ENCODE results near the gene GRM4. TPM values are rescaled to one million over a fixed set of nuclear protein-coding genes. Genes with fewer than 3 reads are reported as not detected.
A peak's percentile ranks its signal among the peaks of the same experiment; 100 is the strongest.

Gene GRM4
- total and polyA plus RNA-seq, 2 donors: 0.01 to 0.11 TPM

- Histone ChIP-seq H3K4me3 (ENCODE audit: low read depth, low read length) (no peak overlapping the region), H3K36me3 (ENCODE audit: insufficient read depth) (no peaks in the 10 kb centered on the region), H3K27ac (ENCODE audit: low read depth) (no peak overlapping the region), H3K4me1 (ENCODE audit: insufficient read depth) (no peaks in the 10 kb centered on the region)
- DNase-seq (ENCODE audit: extremely low spot score): no peak
- 92% methylated on average over 1 of the region's 1 CpG for WGBS
Measured at GRCh38 chr6:33997265-33997664, 148.6 kb downstream of the GRM4 start.

DNA sequence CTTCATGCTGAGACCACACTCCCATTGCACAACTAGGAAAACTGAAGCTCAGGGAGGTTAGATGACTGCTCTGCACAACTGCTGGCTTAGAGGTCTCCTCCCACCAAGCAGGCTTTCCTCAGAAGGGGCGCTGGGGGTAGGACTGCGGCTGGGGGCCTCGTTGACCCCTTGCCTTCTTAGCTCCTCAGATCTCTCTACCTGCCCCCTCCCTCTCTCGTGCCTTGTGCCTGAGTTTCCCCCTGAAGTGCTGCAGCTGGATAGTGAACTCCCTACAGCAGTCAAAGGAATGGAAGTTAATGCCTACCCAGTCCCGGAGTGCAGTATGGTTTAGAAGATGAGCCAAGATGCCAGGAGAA is 149.8 kb downstream of the GRM4 start:
- no peak overlapping the region for H3K27ac ChIP-seq (ENCODE audit: low read depth)
- no peaks in the 10 kb centered on the region for H3K4me1 ChIP-seq (ENCODE audit: insufficient read depth)
- no peaks in the 10 kb centered on the region for H3K36me3 ChIP-seq (ENCODE audit: insufficient read depth)
- no peak for DNase-seq (ENCODE audit: extremely low spot score)
- no peak overlapping the region for H3K4me3 ChIP-seq (ENCODE audit: low read depth, low read length)
- WGBS: 53% methylated on average over 5 of the region's 5 CpGs

DNA sequence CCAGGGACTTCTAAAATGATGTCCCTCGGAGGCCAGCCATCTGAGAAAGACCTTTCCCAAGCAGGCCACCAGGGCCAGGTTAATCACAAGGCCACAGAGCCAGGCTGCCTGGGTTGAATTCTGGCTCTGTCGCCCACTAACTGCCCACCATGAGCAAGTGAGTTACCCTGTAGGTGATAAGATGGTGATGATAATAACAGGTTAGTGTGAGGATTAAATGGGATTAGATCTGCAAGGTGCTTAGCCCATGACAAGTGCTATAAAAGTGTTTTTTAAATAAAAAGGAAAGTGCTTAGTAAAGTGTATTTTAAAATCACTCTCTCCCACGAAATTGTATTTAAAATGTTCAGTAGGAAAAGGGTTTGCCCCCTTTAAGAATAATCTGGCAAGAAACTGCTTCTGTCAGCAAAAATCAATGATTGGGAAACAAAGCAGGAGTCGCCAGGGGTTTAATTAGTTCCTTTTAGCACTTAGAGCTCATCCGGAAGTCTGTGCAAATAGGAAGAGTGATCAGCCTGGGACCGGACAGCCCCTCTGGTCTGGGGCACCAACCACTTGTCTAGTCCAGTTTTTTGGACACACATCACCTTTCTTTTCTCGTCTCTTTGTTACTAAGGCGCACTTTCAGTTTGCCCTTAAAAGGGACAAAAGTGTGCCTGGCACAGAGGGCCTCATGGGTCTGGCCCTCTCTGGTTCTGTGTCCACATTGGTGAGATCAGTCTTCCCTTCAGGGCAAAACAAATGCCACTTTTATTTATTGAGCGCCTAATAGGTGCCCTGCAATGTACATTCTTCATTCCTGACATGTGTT is 150.4 kb downstream of the GRM4 start:
- Histone ChIP-seq H3K27ac (ENCODE audit: low read depth) (no peak overlapping the region), H3K4me3 (ENCODE audit: low read depth, low read length) (no peak overlapping the region), H3K4me1 (ENCODE audit: insufficient read depth) (no peaks in the 10 kb centered on the region), H3K36me3 (ENCODE audit: insufficient read depth) (no peaks in the 10 kb centered on the region)
- no peak for DNase-seq (ENCODE audit: extremely low spot score)
- WGBS: 55% methylated on average over 9 of the region's 9 CpGs

DNA sequence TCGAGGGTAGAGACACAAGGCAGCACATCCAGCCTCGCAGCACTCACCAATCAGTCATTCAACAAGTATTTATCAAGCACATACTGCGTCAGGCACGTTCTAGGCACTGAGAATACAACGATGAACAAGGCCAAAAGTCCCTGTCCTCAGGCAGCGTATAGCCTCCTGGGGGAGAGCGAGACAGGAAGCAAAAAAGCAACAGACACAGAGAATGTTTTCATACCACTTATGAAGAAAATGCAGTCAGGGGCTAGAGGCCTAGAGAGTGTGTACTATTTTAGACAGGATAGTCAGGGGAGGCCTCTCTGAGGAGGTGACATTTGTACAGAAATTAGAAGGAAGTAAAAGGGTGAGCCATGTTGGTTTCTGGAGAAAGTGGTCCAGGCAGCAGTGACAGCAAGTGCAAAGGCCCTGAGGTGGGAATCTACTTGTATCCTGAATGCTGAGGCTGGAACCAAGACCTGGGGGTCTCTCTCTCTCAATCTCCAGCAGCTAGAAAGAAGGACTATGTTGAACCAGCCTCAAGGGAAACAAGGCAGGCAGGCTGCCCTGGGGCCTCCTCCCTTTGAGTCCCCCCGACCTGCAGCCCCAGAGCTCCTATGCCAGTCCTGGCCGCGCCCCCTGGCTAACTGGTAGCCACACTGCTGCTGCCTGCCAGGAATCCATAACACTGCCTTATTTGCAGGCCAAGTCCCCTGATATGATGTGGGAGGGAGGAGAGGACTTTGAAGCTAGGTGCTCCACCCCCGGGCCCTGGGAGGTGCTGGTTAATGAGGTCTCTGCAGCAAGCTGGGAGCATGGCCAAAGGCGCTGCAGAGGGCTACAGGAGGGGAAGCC is 151.2 kb downstream of the GRM4 start:
- no peak for DNase-seq (ENCODE audit: extremely low spot score)
- WGBS: 82% methylated on average over 12 of the region's 12 CpGs
- no peak overlapping the region for H3K27ac ChIP-seq (ENCODE audit: low read depth)
- no peak overlapping the region for H3K4me3 ChIP-seq (ENCODE audit: low read depth, low read length)
- no peaks in the 10 kb centered on the region for H3K36me3 ChIP-seq (ENCODE audit: insufficient read depth)
- no peaks in the 10 kb centered on the region for H3K4me1 ChIP-seq (ENCODE audit: insufficient read depth)

DNA sequence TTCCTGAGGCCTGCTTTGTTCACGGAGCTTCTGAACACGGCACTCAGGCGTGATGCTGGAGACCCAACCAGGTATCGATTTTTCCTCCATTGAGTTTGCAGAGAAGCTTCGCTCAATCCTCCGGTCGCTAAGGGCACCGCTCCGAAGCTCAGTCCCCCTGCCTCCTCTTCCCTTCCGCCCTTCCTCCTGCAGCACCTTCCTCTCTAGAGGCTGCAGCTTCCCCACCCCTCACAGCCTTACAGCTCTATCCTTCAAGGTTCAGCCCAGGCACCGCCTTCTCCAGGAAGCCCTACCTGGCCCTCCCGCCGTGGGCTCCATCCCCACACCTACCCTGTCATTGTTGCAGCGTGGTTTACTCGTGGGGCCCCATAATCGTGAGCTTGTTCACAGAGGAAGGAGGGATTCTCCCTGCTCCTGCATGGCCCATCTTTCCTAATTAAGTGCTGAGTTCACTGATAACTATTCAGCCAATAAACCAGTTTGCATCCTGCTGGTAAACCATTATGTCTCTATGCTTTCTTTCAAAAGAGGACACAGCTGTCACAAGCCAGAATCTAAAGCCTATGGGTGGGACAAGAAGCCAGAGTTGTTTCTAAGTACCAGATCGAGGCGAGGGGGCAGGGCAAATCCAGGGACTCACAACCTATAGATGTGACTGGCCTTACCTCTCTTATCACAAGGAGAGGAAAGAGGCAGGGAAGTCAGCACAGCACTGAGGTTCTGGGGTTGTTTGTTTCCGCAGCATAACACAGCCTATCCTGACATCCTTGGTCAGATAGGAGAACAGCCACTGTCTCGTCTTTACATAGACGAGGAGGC is 152.0 kb downstream of the GRM4 start:
- DNase-seq (ENCODE audit: extremely low spot score): no peak
- Histone ChIP-seq H3K4me3 (ENCODE audit: low read depth, low read length) (no peak overlapping the region), H3K36me3 (ENCODE audit: insufficient read depth) (no peaks in the 10 kb centered on the region), H3K4me1 (ENCODE audit: insufficient read depth) (no peaks in the 10 kb centered on the region), H3K27ac (ENCODE audit: low read depth) (no peak overlapping the region)
- 58% methylated on average over 21 of the region's 21 CpGs for WGBS

DNA sequence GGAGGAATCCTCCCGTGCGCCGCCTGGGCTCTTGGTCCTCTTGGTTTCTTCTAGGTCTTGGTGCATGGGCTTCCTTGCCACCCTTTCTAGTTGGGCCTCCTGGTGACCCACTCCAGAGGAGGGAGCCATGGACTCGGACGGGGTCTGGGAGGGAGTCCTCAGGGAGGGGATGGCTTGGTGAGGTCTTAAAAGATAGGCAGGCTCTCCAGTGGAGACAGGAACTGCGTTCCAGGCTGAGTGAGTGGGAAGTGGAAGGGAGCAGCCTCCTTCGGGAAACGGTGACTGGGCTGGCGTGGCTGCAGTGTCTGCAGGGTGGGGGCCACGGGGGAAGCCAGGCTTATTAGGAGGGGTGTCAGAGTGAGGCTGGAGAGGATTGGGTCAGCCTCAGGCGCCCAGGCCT is 152.8 kb downstream of the GRM4 start:
- Histone ChIP-seq H3K4me1 (ENCODE audit: insufficient read depth) (no peaks in the 10 kb centered on the region), H3K27ac (ENCODE audit: low read depth) (no peak overlapping the region), H3K4me3 (ENCODE audit: low read depth, low read length) (no peak overlapping the region), H3K36me3 (ENCODE audit: insufficient read depth) (no peaks in the 10 kb centered on the region)
- no peak for DNase-seq (ENCODE audit: extremely low spot score)
- 65% methylated on average over 11 of the region's 11 CpGs for WGBS

- no peak for DNase-seq (ENCODE audit: extremely low spot score)
- WGBS: 86% methylated on average over 13 of the region's 13 CpGs
Measured at GRCh38 chr6:33992191-33992590, 153.7 kb downstream of the GRM4 start.

GRCh38 chr6:33991610-33992009 is 154.3 kb downstream of the GRM4 start:
- Histone ChIP-seq H3K4me1 (ENCODE audit: insufficient read depth) (no peaks in the 10 kb centered on the region), H3K4me3 (ENCODE audit: low read depth, low read length) (no peak overlapping the region), H3K27ac (ENCODE audit: low read depth) (no peak overlapping the region), H3K36me3 (ENCODE audit: insufficient read depth) (no peaks in the 10 kb centered on the region)
- 94% methylated on average over 4 of the region's 4 CpGs for WGBS
- DNase-seq (ENCODE audit: extremely low spot score): no peak

More at GRCh38 chr6:33992191-33992590, 153.7 kb downstream of the GRM4 start:
- Histone ChIP-seq H3K4me1 (ENCODE audit: insufficient read depth) (no peaks in the 10 kb centered on the region), H3K4me3 (ENCODE audit: low read depth, low read length) (no peak overlapping the region), H3K27ac (ENCODE audit: low read depth) (no peak overlapping the region), H3K36me3 (ENCODE audit: insufficient read depth) (no peaks in the 10 kb centered on the region)

GRCh38 chr6:33990061-33990541 is 155.8 kb downstream of the GRM4 start:
- no peak for DNase-seq (ENCODE audit: extremely low spot score)
- Histone ChIP-seq H3K27ac (ENCODE audit: low read depth) (no peak overlapping the region), H3K36me3 (ENCODE audit: insufficient read depth) (no peaks in the 10 kb centered on the region), H3K4me1 (ENCODE audit: insufficient read depth) (no peaks in the 10 kb centered on the region), H3K4me3 (ENCODE audit: low read depth, low read length) (no peak overlapping the region)
- WGBS: 40% methylated on average over 5 of the region's 5 CpGs

- no peaks in the 10 kb centered on the region for H3K36me3 ChIP-seq (ENCODE audit: insufficient read depth)
- no peaks in the 10 kb centered on the region for H3K4me1 ChIP-seq (ENCODE audit: insufficient read depth)
- no peak overlapping the region for H3K4me3 ChIP-seq (ENCODE audit: low read depth, low read length)
- DNase-seq (ENCODE audit: extremely low spot score): no peak
- WGBS: 86% methylated on average over 13 of the region's 13 CpGs
- no peak overlapping the region for H3K27ac ChIP-seq (ENCODE audit: low read depth)
Measured at GRCh38 chr6:33989016-33989854, 156.7 kb downstream of the GRM4 start.

DNA sequence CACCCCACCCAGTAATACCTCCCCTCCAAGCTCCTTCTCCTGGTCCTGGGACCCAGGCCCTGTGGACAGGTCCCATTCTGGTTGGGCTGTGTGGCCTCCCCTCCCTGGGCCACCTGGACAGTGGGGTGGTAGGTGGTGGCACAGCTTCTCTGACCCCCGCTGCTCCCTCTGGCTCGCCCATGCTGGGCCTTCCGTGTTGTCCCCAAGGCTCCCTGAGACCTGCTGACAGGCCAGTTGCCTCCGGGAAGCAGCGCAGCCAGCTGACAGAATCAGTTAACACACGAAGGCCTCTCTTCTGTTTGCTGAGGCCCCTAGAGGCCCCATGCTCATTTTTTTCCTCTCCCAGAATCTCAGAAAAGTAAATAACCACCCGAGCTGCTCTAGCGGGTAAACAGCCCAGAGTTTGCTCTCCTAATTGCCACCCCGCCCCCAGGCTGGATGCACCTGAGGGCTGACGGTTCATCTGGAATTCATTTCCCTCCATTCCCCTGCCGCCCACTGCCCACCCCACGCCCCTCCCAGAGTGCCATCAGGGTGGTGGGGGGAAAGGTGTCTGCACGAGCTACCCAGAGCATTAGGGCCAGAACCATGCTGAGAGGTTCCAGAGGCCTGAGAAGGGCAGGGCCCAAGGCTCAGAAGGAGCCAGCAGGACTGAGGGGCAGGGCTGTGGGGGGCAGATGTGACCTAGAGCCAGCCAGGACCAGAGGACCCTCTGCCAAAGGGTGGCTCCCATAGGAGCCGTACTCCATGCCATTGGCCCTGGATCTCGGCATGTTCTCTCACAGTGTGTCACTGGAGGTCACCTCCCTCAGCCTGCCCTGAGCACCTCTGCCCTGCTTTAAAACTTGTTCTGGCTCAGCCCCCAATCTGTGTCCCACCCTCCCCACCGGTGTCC is 157.5 kb downstream of the GRM4 start:
- WGBS: 53% methylated on average over 16 of the region's 16 CpGs
- Histone ChIP-seq H3K4me3 (ENCODE audit: low read depth, low read length) (no peak overlapping the region), H3K4me1 (ENCODE audit: insufficient read depth) (no peaks in the 10 kb centered on the region), H3K36me3 (ENCODE audit: insufficient read depth) (no peaks in the 10 kb centered on the region), H3K27ac (ENCODE audit: low read depth) (no peak overlapping the region)
- peak; percentile 46 for DNase-seq (ENCODE audit: extremely low spot score)

GRCh38 chr6:33987531-33988021 is 158.3 kb downstream of the GRM4 start:
- Histone ChIP-seq H3K36me3 (ENCODE audit: insufficient read depth) (no peaks in the 10 kb centered on the region), H3K4me3 (ENCODE audit: low read depth, low read length) (no peak overlapping the region), H3K27ac (ENCODE audit: low read depth) (no peak overlapping the region), H3K4me1 (ENCODE audit: insufficient read depth) (no peaks in the 10 kb centered on the region)
- WGBS: 85% methylated on average over 13 of the region's 13 CpGs
- no peak for DNase-seq (ENCODE audit: extremely low spot score)

Measured in urinary bladder (tissue), 4 donors.